T follicular helper cell (primary cell): ENCODE results near the gene HOXC4.
"Not testable (repeated sequence)": the region's sequence is repeated elsewhere in the genome, so short reads cannot be mapped to it uniquely, and the experiment has no call there.

ENCODE experiments used
- DNase-seq: peaks from one replicate; pipeline ENCODE4 v3.0.0-alpha.2; 2020; ENCODE audit warnings: low read depth

The HOXC4 gene

GRCh38 chr12:54040148-54040494, 13.5 kb upstream of the HOXC4 start:
- DNase-seq: no peak

GRCh38 chr12:54040648-54041047, 13.0 kb upstream of the HOXC4 start:
- DNase-seq: no peak

- DNase-seq: no peak
These were observed 12.4 kb upstream of the HOXC4 start for GRCh38 chr12:54041097-54041690.

GRCh38 chr12:54042033-54042432, 11.6 kb upstream of the HOXC4 start:
- not testable (repeated sequence) for DNase-seq

GRCh38 chr12:54042970-54043853, 10.4 kb upstream of the HOXC4 start:
- no peak for DNase-seq

- DNase-seq: no peak
These were observed 9.1 kb upstream of the HOXC4 start for GRCh38 chr12:54044425-54045103.

GRCh38 chr12:54045401-54045800, 8.2 kb upstream of the HOXC4 start:
- no peak for DNase-seq

GRCh38 chr12:54045868-54046521, 7.6 kb upstream of the HOXC4 start:
- no peak for DNase-seq

- no peak for DNase-seq
These were observed 6.9 kb upstream of the HOXC4 start for GRCh38 chr12:54046809-54047159.

- no peak for DNase-seq
These were observed 6.3 kb upstream of the HOXC4 start for GRCh38 chr12:54047160-54047963.

- DNase-seq: no peak
These were observed 5.7 kb upstream of the HOXC4 start for GRCh38 chr12:54047964-54048303.

GRCh38 chr12:54048406-54049093, 5.1 kb upstream of the HOXC4 start:
- DNase-seq: no peak

GRCh38 chr12:54049108-54049507, 4.5 kb upstream of the HOXC4 start:
- no peak for DNase-seq

GRCh38 chr12:54050482-54050810, 3.2 kb upstream of the HOXC4 start:
- no peak for DNase-seq

GRCh38 chr12:54051026-54051842, 2.4 kb upstream of the HOXC4 start:
- DNase-seq: no peak

- no peak for DNase-seq
These were observed 1.7 kb upstream of the HOXC4 start for GRCh38 chr12:54051874-54052437.

- DNase-seq: no peak
These were observed 1.1 kb upstream of the HOXC4 start for GRCh38 chr12:54052438-54053002.

- DNase-seq: no peak
These were observed 458 bp upstream of the HOXC4 start for GRCh38 chr12:54053003-54053750.

GRCh38 chr12:54054742-54055194, 1.1 kb downstream of the HOXC4 start:
- no peak for DNase-seq
